ENCODE measurements around the gene ACSS1.

Gene ACSS1

DNA sequence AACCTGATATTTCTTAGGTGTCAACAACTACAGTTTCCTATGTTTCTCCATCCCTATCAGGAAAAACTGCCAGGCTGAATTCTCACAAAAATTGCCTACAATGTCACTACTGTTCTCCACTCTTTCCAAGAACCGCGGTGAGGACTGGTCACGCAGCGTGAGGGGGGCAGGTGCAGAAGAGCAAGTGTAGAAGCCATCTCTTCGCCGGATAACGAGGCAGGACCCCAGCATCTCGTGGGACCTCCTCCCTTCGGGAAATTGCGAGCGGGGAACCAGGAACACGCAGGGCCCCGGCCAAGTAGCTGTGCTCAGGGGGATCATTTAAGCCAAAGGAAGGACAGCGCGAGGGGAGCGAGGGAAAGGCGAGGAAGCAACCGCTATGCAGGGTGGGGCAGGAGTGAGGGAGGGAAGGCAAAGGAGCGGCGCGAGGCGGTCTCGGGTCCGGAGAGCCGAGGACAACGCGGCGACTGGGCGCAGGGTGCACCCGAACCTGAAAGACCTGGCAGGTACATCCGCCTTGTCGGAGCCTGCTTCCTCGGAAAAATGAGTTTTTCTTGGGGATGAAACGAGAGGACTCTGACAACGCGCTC, 65.9 kb downstream of the ACSS1 start:
- no peak for DNase-seq

DNA sequence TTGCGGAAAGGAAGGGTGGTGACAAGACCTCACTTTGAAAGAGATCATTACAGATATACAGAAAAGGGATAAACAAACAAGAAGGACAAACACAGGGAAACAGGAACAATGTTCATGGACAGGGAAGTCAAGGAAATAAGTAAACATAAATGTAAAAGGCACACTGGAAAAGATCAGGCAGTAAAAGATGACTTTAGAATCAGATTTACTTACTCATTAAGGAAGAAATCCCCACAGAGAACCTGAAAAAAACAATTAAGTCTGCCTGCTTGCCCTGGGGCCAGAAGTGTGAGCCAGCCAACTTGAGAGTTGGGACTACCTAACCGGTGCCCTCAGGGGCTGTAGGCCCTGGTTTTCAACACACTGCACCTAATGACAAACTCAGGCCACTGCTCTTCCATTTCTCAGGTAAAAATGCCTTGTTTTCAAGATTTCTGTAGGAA, 67.1 kb downstream of the ACSS1 start:
- no peak for DNase-seq

DNA sequence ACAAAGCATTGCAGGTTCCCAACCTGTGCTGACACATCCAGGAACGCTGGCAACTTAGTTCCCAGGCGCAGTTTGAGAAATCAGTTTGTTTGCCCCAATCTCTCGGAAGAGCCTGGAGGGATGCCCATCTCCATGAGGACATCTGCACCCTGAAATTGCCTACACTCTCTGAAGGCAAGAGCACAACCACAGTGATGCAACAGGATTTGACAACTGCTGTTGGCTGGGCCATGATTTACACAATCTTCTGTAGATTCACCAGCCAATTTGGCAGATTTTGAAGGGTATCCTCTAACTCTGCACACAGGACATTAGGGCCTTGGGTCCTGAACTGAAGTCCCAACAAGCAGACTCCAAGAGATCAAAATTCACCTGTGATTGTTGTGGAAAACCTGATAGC, 68.8 kb downstream of the ACSS1 start:
- no peak for DNase-seq

DNA sequence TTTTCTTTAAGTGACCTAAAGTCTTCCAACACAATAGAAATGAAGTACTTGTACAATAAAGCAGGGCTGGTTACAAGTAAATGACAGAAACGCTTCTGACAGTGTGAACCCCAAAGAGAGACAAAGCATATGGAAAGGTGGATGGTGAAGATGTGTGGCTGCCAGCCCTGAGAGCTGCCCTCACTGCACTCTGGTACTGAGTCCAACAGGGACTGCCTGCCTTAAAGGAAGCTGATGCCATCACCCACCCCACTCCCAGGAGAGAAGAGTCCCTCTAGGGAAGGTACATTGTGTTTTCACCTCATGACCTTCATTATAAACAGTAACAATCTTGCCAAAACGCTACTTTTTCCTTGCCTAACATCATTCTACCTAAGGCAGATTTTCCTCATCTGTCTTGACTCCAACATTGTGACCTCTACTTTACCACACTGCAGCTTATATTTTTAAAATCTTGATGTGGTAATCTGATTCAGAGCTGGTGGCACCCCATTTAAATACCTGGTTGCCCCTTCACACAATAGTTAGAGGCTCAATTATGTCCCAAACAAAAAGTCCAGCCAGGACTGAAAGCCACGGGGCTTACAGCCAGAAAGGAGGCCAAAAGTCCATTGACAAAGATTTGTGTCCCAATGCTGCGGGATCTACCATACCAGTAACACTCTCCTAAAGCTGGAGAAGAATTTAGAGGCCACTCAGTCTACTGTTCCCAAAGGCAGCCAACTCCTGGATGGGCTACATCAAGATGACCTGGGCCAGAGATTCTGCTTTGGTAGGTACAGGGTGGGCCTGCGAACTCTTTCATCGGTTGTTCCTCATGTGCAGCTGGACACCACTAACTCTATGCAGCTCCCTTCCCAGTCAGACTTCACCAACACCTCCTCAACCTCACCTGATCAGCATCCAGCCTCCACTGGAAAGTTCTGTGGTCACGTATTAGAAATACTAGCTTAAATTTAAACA, 69.8 kb downstream of the ACSS1 start:
- no peak for DNase-seq

DNA sequence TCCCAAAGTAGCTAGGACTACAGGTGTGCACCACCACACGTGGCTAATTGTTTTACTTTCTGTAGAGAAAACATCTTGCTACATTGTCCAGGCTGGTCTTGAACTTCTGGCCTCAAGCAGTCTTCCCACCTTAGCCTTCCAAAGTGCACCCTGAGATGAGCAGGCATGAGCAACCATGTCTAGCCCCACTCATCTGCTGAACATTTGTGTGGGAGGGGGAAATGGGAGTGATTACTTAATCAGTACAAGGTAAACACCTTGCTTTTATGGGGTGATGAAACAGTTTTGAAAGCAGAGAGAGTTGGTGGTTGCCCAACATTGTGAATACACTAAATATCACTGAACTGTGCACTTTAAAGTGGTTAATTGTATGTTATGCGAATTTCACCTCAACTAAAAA, 70.7 kb downstream of the ACSS1 start:
- DNase-seq = no peak

DNA sequence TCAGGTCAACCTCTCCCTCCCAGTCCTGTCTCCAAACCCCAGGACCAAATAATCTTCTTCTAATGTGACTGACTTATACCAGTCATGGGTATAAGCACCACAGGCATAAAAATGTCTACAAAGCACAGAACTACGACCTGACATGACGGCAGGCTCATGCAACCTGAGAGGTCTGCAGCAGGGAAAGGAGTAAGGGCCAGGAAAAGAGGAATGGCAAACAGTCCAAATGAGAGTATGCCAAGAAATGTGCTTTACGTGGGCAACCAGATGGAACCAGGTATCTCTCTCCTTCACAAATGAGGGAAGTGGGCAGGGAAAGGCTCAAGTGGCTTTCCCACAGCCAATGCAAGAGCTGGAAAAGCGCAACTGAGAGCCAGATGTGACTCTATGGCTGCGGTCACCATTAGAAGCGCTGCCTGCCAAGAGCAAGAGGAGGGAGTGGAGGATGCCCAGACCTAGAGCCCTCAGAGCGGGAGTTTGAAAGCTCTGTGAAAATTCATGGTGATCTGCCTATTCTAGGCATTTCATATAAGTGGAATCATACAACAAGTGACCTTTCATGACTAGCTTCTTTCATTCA, 71.4 kb downstream of the ACSS1 start:
- DNase-seq = no peak

DNA sequence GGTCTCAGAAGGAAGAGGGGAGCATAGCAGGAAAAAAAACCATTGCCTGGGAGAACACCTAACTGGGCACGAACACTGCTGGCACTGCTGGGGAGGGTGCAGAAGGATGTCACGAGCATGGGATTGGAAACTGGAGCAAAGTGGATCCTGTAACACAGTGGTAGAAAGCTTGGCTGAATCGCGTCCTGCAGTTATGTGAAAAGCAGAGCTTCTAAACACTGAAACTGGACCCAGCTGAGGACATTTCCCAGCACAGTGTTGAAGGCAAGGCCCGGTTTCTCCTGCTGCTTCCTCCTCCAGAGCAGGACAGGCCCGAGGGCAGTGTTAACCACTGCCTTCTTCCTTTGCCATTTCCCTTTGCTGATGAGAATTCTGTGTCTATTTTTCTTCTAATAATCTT, 72.1 kb downstream of the ACSS1 start:
- DNase-seq = no peak

DNA sequence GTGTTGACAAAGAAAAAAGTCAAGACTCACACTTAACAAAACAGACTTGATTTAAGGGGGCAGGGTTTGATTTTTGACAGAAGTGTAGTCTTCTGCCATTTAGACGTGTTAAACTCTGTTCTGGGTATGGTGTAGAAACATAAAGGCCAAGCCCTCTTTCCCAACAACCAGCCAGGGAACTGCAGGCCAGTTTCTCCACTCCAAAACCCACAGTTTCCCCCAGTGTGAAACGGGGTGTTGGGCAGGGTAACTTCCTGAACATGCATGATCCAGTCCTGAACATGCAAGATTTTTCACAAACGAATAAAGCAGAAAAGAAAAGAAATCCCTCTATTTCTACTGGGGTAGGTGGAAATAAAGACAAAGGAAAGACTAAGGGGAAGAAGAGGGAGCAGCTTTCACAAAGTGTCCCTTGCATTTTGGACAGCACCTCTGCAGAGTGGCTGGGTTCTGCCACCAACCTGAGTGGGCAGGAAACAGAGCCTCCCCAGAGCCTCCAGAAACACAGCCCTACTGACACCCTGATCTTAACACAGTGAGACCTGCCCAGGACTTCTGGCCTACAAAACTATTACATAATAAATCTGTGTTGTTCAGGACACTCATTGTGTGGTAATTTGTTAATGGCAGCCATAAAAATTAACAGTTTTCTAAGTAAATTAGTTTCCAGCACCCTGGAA, 72.8 kb downstream of the ACSS1 start:
- DNase-seq = no peak

DNA sequence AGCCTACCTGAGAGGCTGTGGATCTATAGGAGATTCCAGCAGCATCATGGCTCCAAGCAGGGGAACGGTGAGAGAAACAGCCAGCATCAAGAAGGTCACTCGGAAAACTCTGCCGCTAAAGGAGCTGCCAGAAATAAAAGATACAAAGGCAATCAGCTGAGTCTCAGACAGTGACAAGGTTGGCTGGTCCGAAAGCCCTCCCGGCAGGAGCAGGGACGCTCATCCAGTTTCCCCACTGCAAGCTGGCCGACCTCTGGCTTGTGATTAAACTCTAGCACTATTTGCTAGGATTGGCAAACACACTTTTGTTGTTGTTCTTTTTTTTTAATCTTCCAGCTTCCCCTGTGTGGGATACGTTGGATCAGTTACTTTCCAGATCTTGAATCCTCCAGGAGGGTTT, 74.0 kb downstream of the ACSS1 start:
- DNase-seq = no peak

DNA sequence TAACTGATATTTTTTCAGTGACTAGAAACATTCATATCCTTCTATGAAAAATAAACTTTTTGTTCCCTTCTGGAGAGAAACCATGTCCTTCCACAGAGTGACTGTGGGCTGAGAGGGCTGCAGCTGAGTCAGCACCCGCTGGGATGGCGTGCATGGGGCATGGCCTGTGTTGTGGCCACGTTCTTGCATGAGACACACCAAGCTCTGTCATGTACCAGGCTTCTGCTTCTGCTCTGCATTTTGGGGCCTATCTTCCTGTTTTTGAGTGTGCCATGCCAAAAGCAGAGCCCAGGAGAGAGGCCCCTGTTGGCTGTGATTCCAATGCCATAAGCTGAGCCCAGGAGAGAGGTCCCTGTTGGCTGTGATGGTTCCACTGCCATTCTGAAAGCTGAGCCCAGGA, 76.1 kb downstream of the ACSS1 start:
- no peak for DNase-seq

DNA sequence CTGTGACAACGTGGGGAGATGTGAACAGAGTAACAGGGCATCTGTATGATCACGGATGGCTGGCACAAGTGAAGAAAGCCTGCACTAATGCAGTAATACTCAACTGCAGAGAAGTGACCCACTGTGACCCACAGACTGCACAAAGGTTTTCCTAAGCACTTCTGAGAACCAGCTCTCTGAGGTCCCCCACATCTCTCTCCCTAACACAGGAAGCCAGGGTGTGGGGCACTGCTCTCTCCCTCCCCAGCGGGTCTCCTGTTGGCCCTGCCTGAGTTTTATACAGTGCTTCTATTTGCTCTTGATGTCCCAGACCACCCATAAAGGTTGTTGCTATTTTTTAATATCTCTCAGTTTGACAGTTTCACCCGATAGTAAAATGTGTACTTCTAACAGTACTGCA, 76.7 kb downstream of the ACSS1 start:
- no peak for DNase-seq

DNA sequence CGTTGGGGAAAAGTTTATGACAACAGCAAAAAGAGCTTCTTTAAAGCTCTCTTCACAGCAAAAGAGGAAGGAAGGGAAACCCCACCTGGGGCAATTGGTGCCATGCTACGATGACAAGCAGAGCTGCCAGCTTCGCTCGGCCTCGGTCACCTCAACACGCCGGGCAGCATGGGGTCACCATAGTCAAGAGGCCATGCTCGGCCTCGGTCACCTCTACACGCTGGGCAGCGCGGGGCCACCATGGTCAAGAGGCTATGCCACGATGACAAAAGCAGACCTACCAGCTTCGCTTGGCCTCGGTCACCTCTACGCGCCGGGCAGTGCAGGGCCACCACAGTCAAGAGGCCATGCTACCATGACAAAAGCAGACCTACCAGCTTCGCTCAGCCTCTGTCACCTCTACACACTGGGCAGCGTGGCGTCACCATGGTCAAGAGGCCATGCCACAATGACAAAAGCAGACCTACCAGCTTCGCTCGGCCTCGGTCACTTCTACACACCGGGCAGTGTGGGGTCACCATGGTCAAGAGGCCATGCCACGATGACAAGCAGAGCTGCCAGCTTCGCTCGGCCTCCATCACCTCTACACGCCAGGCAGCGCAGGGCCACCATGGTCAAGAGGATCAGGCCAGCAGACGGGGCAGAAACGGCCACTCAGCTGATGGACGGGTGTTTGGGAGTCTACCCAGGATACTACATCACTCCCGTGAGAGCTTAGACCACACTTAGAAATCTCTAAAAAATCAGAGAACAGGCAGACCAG, 77.5 kb downstream of the ACSS1 start:
- no peak for DNase-seq

DNA sequence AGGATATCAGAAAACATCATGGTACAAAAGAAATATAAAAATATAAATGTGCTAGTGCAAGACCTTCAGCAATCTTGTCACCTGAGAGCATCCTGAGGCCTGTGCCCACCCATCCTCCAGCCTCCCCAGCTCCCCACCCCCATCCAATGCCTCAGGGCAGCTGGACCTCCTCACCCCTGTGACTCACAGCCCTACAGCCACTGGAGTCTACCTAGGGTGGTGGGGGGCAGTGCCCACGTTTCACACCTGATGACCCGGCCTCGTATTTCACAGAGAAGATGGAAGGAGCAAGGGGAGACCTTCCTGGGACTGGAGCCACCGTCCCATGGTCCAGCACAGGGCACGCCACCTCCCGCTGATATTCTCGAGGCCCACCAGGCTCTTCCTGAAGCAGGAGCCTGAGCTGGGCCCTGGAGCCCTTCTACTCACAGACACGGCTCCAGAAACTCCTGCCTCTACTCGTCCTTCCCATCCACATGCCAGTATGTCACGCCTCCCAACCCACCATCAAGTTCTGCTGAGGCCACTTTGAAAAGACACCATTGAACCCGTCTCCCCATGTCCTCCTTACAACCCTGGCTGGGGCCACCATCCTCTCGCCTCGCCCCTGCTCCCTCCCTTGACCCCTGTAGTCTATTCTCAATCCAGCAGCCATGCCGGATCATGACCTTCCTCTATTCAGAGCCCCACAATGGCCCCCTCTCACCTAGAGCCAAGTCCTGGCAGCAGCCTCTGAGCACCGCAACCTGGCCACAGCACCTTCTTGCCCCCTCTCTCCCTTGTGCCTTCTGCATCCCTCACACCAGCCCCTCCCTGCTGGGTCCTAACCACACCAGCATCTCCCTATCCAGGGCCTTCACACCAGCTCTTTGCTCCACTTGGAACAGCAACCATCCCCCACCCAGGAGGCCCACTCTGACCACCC, 78.6 kb downstream of the ACSS1 start:
- DNase-seq = no peak

DNA sequence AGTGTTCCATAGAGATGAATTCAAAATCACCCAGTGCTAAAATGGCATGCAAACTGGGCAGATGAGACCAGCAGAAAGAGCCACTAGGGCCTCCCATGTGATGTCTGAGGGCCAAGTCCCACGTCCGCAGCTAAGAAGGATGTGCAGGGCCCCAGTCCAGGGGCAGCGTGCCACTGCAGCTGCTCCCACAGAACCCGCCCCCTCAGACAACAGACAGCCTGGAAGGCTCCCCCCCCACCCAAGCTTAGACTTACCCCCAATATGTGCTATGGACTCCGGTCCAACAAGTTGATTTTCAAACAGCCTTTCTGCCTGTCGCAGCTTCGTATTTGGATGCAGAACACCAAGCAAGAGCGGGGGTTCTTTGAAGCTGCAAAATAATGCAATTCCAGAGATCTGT, 79.4 kb downstream of the ACSS1 start:
- no peak for DNase-seq

DNA sequence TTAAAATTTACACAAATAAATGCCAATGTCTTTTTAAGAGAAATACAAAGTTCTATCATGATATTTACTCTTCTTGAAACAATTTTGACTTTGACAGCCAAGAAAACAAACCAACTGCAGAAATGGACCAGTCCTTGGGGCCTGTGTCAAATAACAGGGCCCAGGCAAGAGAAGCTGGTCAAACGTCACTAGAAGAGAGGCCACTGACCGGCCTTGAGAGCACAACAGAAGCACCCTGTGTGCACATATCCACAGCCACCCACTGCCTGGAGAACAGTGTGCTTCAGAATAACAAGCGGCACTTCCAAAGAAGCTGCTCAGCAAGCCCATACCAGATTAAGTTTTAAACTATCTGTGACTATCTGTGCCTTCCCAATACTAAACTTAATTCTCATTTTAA, 80.1 kb downstream of the ACSS1 start:
- DNase-seq = no peak

DNA sequence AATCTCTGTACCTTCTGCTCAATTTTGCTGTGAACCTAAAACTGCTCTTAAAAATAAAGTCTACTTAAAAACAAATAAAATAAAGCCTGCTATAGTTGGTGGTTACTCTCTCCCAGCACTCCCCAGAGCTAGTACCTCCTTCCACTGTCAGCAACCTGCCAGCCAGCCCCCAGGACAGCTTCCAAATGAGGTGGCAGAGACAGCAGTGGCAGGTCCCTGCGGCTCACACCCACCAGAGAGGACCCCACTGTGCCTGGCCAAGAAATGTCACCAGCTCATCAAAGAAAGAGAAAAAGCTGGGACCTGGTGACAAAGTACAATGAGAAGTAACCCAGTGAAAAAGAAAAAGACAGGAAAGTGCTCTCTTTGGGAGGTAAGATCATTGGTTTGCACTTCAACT, 80.6 kb downstream of the ACSS1 start:
- no peak for DNase-seq

DNA sequence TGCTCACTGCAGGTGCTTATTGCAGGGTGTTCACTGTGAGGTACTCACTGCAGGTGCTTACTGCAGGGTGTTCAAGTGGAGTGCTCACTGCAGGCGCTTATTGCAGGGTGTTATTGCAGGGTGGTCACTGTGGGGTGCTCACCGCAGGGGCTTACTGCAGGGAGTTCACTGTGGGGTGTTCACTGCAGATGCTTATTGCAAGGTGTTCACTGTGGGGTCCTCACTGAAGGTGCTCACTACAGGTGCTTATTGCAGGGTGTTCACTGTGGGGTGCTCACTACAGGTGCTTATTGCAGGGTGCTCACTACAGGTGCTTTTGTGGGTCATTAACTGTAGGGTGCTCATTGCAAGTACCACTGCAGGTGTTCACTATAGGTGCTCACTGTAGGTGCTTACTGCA, 85.6 kb downstream of the ACSS1 start:
- no peak for DNase-seq

DNA sequence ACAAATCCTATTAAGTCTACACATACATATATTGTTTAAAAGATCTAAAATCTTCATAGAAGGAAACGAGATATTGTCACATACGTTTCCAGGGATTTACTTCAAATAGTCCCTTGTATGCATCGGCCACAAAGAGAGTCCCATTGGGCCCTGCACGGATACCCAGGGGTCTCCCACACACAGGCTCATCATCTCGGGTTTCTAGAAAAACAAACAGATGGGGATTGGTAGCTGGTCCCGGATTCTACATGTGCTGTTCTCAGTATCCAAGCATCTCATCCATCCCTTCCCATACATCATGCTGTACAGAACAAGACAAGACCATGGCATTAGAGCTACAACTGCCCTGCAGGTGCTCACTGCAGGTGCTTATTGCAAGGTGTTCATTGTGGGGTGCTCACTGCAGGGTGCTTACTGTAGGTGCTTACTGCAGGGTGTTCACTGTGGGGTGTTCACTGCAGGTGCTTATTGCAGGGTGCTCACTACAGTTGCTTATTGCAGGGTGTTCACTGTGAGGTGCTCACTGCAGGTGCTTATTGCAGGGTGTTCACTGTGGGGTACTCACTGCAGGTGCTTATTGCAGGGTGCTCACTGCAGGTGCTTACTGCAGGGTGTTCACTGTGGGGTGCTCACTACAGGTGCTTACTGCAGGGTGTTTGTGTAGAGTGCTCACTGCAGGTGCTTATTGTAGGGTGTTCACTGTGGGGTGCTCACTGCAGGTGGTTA, 86.4 kb downstream of the ACSS1 start:
- DNase-seq = no peak

DNA sequence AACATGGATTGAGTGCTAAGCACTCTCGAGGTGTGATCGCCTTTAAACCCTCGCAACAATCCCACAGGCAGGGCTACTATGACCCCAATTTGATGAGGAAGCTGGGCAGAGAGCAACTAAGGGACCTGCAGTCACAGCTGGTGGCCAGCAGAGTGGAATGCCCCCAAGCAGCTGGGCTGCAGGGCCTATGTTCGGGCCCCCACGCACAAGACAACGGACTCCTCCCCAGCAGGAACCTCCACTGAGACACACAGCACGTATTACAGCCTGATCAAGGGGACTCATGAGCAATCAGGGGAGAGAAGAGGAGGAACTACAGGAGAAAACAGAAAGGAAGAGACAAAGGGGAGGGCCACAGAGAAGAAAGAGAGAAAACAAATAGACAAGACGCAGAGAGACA, 87.2 kb downstream of the ACSS1 start:
- DNase-seq = no peak

DNA sequence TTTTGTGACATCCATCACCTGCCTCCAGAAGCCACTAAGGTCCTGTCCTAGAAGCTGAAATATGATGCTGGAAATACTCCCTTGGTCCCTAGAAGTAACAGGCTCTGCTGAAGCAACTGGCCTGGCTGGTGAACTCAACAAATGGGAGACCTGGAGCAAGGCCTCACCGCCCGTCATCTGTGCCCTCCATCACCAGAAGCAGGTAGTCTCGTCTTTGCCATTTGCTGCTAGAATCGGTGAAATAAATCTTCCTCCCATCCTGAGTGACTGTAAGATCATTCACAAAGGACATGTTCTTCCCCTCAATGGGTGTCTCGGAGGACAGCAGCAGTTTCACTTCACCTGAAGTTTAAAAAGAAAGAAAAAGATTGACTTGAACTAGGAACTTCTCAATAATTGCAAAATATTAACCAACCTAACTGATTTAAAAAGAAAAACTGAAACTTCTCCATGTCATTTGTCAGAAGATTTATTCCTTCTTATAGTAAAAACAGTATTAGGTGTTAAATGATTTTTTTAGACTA, 87.8 kb downstream of the ACSS1 start:
- DNase-seq = no peak
